C4-2B (cell line): ENCODE measurements around the gene ZFHX2.

Experiments used
- CTCF ChIP-seq: fragments of 450-650 bp; conservative IDR thresholded peaks from 2 replicates; pipeline ENCODE4 v1.5.1; 2017; ENCODE audit warnings: mild to moderate bottlenecking
- ZFX ChIP-seq: fragments of 450-650 bp; IDR thresholded peaks from 2 replicates; pipeline ENCODE4 v1.6.1; 2017

GRCh38 chr14:23590198-23590597, 38.6 kb upstream of the ZFHX2 start:
- no peak for TF ChIP-seq CTCF
- no peak for TF ChIP-seq ZFX
